ENCODE measurements around the gene PDE9A. TPM values are rescaled to one million over a fixed set of nuclear protein-coding genes. Genes with fewer than 3 reads are reported as not detected.

The PDE9A gene
- total RNA-seq, 1 experiment from 2014 or later = 31.9 TPM

GRCh38 chr21:42741066-42741465 lies 87.6 kb downstream of the PDE9A start:
- no peak overlapping the region for H4K91ac ChIP-seq (ENCODE audit: insufficient read length, low read depth, low read length)
- no peaks in the 10 kb centered on the region for H3K9me3 ChIP-seq (ENCODE audit: control insufficient read depth, low read depth, low read length)
- no peak overlapping the region for H3K27ac ChIP-seq (ENCODE audit: insufficient read length, low read depth, low read length)
- no peaks in the 10 kb centered on the region for H3K4me1 ChIP-seq (ENCODE audit: insufficient read depth, low read length)
- H3K9ac ChIP-seq (ENCODE audit: extremely low read depth, insufficient read length, low read length) = no peak overlapping the region
- H4K5ac ChIP-seq (ENCODE audit: insufficient read length, low read depth, low read length) = no peak overlapping the region
- H2BK15ac ChIP-seq (ENCODE audit: low read depth, low read length) = no peak overlapping the region
- no peak overlapping the region for H2BK12ac ChIP-seq (ENCODE audit: insufficient read length, low read depth, low read length)
- H3K36me3 Mint-ChIP-seq (ENCODE audit: insufficient read depth in 1 of 3, low read depth in 3 of 3) = peaks cover 15 to 35% (median 31%) of the 10 kb centered on the region in 3 experiments
- no peak overlapping the region for H2BK5ac ChIP-seq (ENCODE audit: insufficient read length, low read length)
- no peak overlapping the region for H2BK20ac ChIP-seq (ENCODE audit: low read depth, low read length, poor library complexity, severe bottlenecking)
- peak overlapping the region in 1 of 3 experiments; percentile 84; a peak in 1 of 7 replicates for H3K27ac Mint-ChIP-seq
- H4K8ac ChIP-seq (replicated peaks; ENCODE audit: insufficient read length, low read depth, low read length) = no peak overlapping the region
- H3K4ac ChIP-seq (ENCODE audit: low read depth, low read length) = no peak overlapping the region
- no peaks in the 10 kb centered on the region for H3K27me3 ChIP-seq (ENCODE audit: insufficient read depth, low read length)
- no peaks in the 10 kb centered on the region for H3K79me1 ChIP-seq (ENCODE audit: insufficient read depth, low read depth, low read length, poor library complexity, severe bottlenecking)
- H4K20me1 ChIP-seq (ENCODE audit: control insufficient read depth, insufficient read depth, insufficient read length) = no peaks in the 10 kb centered on the region
- no peak overlapping the region for H2AK5ac ChIP-seq (ENCODE audit: insufficient read length, low read length)
- WGBS (ENCODE audit: extremely low coverage, insufficient read length, low lambda C conversion rate) = no CpG with 5 or more reads among the region's 10 CpGs
- no peak overlapping the region for H2AFZ ChIP-seq (ENCODE audit: low read length)
- H3K4me3 Mint-ChIP-seq = no peak overlapping the region
- H3K23me2 ChIP-seq (ENCODE audit: insufficient read length, low read depth, low read length, poor library complexity, severe bottlenecking) = no peaks in the 10 kb centered on the region
- no peak for TF ChIP-seq CTCF (conservative IDR thresholded peaks at IDR 0.05)
- H3K56ac ChIP-seq (ENCODE audit: insufficient read length, low read depth, low read length) = no peak overlapping the region
- H3K27me3 Mint-ChIP-seq (ENCODE audit: low read depth) = no peaks in the 10 kb centered on the region; the same call in 1 of the 2 replicates
- H3K18ac ChIP-seq (ENCODE audit: insufficient read length, low read depth, low read length) = no peak overlapping the region
- no peak overlapping the region for H3K23ac ChIP-seq (ENCODE audit: insufficient read length, low read depth, low read length)
- H3K9me3 Mint-ChIP-seq = no peaks in the 10 kb centered on the region
- no peak overlapping the region for H2BK120ac ChIP-seq (ENCODE audit: low read depth, low read length, poor library complexity, severe bottlenecking)
- no peak for DNase-seq
- H3K4me2 ChIP-seq (ENCODE audit: insufficient read depth, insufficient read length, low read length) = no peak overlapping the region
- no peak overlapping the region for H3K14ac ChIP-seq (ENCODE audit: insufficient read depth, low read length)
- H3T11ph ChIP-seq (ENCODE audit: low read length) = no peak overlapping the region
- no peaks in the 10 kb centered on the region for H3K79me2 ChIP-seq (ENCODE audit: insufficient read depth, low read length)
- H3K4me1 Mint-ChIP-seq = peaks cover 0 to 5% of the 10 kb centered on the region in 2 experiments
